HUES64 (cell line): ENCODE results near the gene JMJD1C.
"Not testable (repeated sequence)": the region's sequence is repeated elsewhere in the genome, so short reads cannot be mapped to it uniquely, and the experiment has no call there.

ENCODE experiments used
- H3K27ac ChIP-seq: 2 replicates; pipeline ENCODE4 v1.7.0; 2013; ENCODE audit warnings: low read depth, low read length, inconsistent platforms
- H3K27me3 ChIP-seq: 2 replicates; pipeline ENCODE4 v1.6.1; 2013; ENCODE audit warnings: mild to moderate bottlenecking, low read length; ENCODE audit not compliant: insufficient read depth
- H3K36me3 ChIP-seq: 2 replicates; pipeline ENCODE4 v1.6.1; 2013; ENCODE audit warnings: mild to moderate bottlenecking, low read length; ENCODE audit not compliant: insufficient read depth
- H3K4me1 ChIP-seq: 2 replicates; pipeline ENCODE4 v1.6.1; 2013; ENCODE audit warnings: mild to moderate bottlenecking, low read length, moderate library complexity; ENCODE audit not compliant: insufficient read depth
- H3K4me3 ChIP-seq: 2 replicates; pipeline ENCODE4 v1.5.1; 2013; ENCODE audit warnings: mild to moderate bottlenecking, low read length, moderate library complexity
- H3K9ac ChIP-seq: 2 replicates; pipeline ENCODE4 v1.6.1; 2013; ENCODE audit warnings: mild to moderate bottlenecking, low read depth, low read length
- H3K9me3 ChIP-seq: 2 replicates; pipeline ENCODE4 v1.6.1; 2013; ENCODE audit warnings: low read depth, low read length; ENCODE audit not compliant: insufficient read depth
- WGBS: fragments of 150-250, 120-280 bp; methylation state at CpG from one replicate; pipeline ENCODE4 v1.1.7; 2013; ENCODE audit warnings: missing lambda C conversion rate; 5-methylcytosine and 5-hydroxymethylcytosine counted together

Gene JMJD1C

GRCh38 chr10:63498665-63499064, 32.9 kb upstream of the JMJD1C start:
- Histone ChIP-seq H3K9ac (no peak overlapping the region), H3K27me3 (no peaks in the 10 kb centered on the region), H3K36me3 (no peaks in the 10 kb centered on the region; the same call in 1 of the 2 replicates), H3K27ac (no peak overlapping the region), H3K9me3 (no peaks in the 10 kb centered on the region), H3K4me3 (no peak overlapping the region), H3K4me1 (peaks cover 10% of the 10 kb centered on the region)
- WGBS: 93% methylated on average over 1 of the region's 1 CpG

GRCh38 chr10:63497321-63497720, 31.5 kb upstream of the JMJD1C start:
- Histone ChIP-seq H3K9me3 (no peaks in the 10 kb centered on the region), H3K36me3 (no peaks in the 10 kb centered on the region; the same call in 1 of the 2 replicates), H3K27ac (no peak overlapping the region), H3K9ac (no peak overlapping the region), H3K4me1 (peaks cover 12% of the 10 kb centered on the region), H3K4me3 (no peak overlapping the region), H3K27me3 (no peaks in the 10 kb centered on the region)
- 94% methylated on average over 1 of the region's 1 CpG for WGBS

GRCh38 chr10:63496561-63496960, 30.8 kb upstream of the JMJD1C start:
- Histone ChIP-seq H3K9ac (no peak overlapping the region), H3K4me3 (no peak overlapping the region), H3K27me3 (no peaks in the 10 kb centered on the region), H3K9me3 (no peaks in the 10 kb centered on the region), H3K27ac (no peak overlapping the region), H3K4me1 (peaks cover 12% of the 10 kb centered on the region), H3K36me3 (no peaks in the 10 kb centered on the region; the same call in 1 of the 2 replicates)
- 91% methylated on average over 1 of the region's 1 CpG for WGBS

GRCh38 chr10:63494951-63495350, 29.2 kb upstream of the JMJD1C start:
- H3K9ac ChIP-seq: no peak overlapping the region
- H3K27ac ChIP-seq: 0 out of 2 replicates have a peak overlapping the region, but pooled peaks have one; percentile 32
- peaks cover 12% of the 10 kb centered on the region for H3K4me1 ChIP-seq
- no peaks in the 10 kb centered on the region for H3K27me3 ChIP-seq
- no peak overlapping the region for H3K4me3 ChIP-seq
- H3K36me3 ChIP-seq: peaks cover 6% of the 10 kb centered on the region
- no peaks in the 10 kb centered on the region for H3K9me3 ChIP-seq
- 88% methylated on average over 2 of the region's 2 CpGs for WGBS

- Histone ChIP-seq H3K9ac (no peak overlapping the region), H3K9me3 (no peaks in the 10 kb centered on the region), H3K36me3 (peaks cover 7% of the 10 kb centered on the region), H3K27ac (no peak overlapping the region), H3K4me3 (no peak overlapping the region), H3K4me1 (peaks cover 12% of the 10 kb centered on the region), H3K27me3 (no peaks in the 10 kb centered on the region)
- 99% methylated on average over 2 of the region's 4 CpGs for WGBS
Measured at GRCh38 chr10:63493004-63493403, 27.2 kb upstream of the JMJD1C start.

- peaks cover 12% of the 10 kb centered on the region for H3K4me1 ChIP-seq
- not testable (repeated sequence) for H3K4me3 ChIP-seq, H3K27ac ChIP-seq, H3K36me3 ChIP-seq, H3K9ac ChIP-seq, H3K9me3 ChIP-seq, H3K27me3 ChIP-seq
- 90% methylated on average over 6 of the region's 6 CpGs for WGBS
Measured at GRCh38 chr10:63492317-63492690, 26.5 kb upstream of the JMJD1C start.

- Histone ChIP-seq H3K27ac (no peak overlapping the region), H3K27me3 (no peaks in the 10 kb centered on the region), H3K4me1 (peaks cover 12% of the 10 kb centered on the region), H3K9me3 (no peaks in the 10 kb centered on the region), H3K4me3 (no peak overlapping the region), H3K36me3 (peaks cover 7% of the 10 kb centered on the region), H3K9ac (no peak overlapping the region)
- whole genome bisulfite sequencing: 88% methylated on average over 7 of the region's 8 CpGs
Measured at GRCh38 chr10:63491588-63492316, 26.0 kb upstream of the JMJD1C start.

- Histone ChIP-seq H3K36me3 (peaks cover 7% of the 10 kb centered on the region), H3K27ac (no peak overlapping the region)
- WGBS: 97% methylated on average over 3 of the region's 3 CpGs
Measured at GRCh38 chr10:63489838-63490237, 24.1 kb upstream of the JMJD1C start.

GRCh38 chr10:63487990-63488389, 22.2 kb upstream of the JMJD1C start:
- Histone ChIP-seq H3K9me3 (no peaks in the 10 kb centered on the region), H3K36me3 (peaks cover 7% of the 10 kb centered on the region), H3K4me1 (peaks cover 23% of the 10 kb centered on the region), H3K27ac (no peak overlapping the region), H3K27me3 (no peaks in the 10 kb centered on the region), H3K9ac (no peak overlapping the region), H3K4me3 (no peak overlapping the region)
- 95% methylated on average over 3 of the region's 3 CpGs for WGBS

More at GRCh38 chr10:63489838-63490237, 24.1 kb upstream of the JMJD1C start:
- Histone ChIP-seq H3K9me3 (no peaks in the 10 kb centered on the region), H3K27me3 (no peaks in the 10 kb centered on the region), H3K9ac (no peak overlapping the region), H3K4me3 (no peak overlapping the region), H3K4me1 (peaks cover 26% of the 10 kb centered on the region)

- Histone ChIP-seq H3K9ac (no peak overlapping the region), H3K4me1 (peaks cover 32% of the 10 kb centered on the region)
- no CpG with 5 or more reads among the region's 1 CpG for WGBS
Measured at GRCh38 chr10:63483983-63484382, 18.2 kb upstream of the JMJD1C start.

GRCh38 chr10:63481815-63482421, 16.1 kb upstream of the JMJD1C start:
- no peaks in the 10 kb centered on the region for H3K27me3 ChIP-seq
- no peaks in the 10 kb centered on the region for H3K36me3 ChIP-seq
- H3K27ac ChIP-seq: no peak overlapping the region
- no peak overlapping the region for H3K4me3 ChIP-seq
- H3K9me3 ChIP-seq: no peaks in the 10 kb centered on the region
- WGBS: 90% methylated on average over 3 of the region's 6 CpGs
- H3K4me1 ChIP-seq: peaks cover 47% of the 10 kb centered on the region
- no peak overlapping the region for H3K9ac ChIP-seq

More at GRCh38 chr10:63483983-63484382, 18.2 kb upstream of the JMJD1C start:
- H3K4me3 ChIP-seq: no peak overlapping the region
- no peaks in the 10 kb centered on the region for H3K9me3 ChIP-seq
- no peak overlapping the region for H3K27ac ChIP-seq
- no peaks in the 10 kb centered on the region for H3K27me3 ChIP-seq
- no peaks in the 10 kb centered on the region for H3K36me3 ChIP-seq
